Activated CD4-positive, alpha-beta memory T cell treated with anti-CD3 and anti-CD28 coated beads, Interleukin-2, amount 10 ng/mL, durations not matched to agents 7 days and 5 days (primary cell): ENCODE measurements around the gene ACAD8. TPM values are rescaled to one million over a fixed set of nuclear protein-coding genes. Genes with fewer than 3 reads are reported as not detected.

Source experiments
- CTCF ChIA-PET: fragments of 350-600 bp; sonication (Branson Sonifier 250); formaldehyde crosslinking; loops from one replicate; lab custom pipeline; 2021; ENCODE audit warnings: antibody characterized with exemption, inconsistent platforms; lab: Charles Lee
- POLR2A ChIA-PET: fragments of 350-600 bp; sonication (Branson Sonifier 250); formaldehyde crosslinking; loops from one replicate; lab custom pipeline; 2021; ENCODE audit warnings: antibody characterized with exemption; lab: Charles Lee
- DNase-seq: peaks from one replicate; pipeline ENCODE4 v3.0.0-alpha.2; 2020
- H3K27ac Mint-ChIP-seq: one replicate; pipeline ENCODE4 v1.8.0; 2021; ENCODE audit warnings: mild to moderate bottlenecking, mixed read lengths
- H3K27me3 Mint-ChIP-seq: one replicate; pipeline ENCODE4 v1.8.0; 2021; ENCODE audit warnings: mixed read lengths
- H3K36me3 Mint-ChIP-seq: one replicate; pipeline ENCODE4 v1.8.0; 2021; ENCODE audit warnings: low read depth, mixed read lengths
- H3K4me1 Mint-ChIP-seq: one replicate; pipeline ENCODE4 v1.8.0; 2021; ENCODE audit warnings: mixed read lengths
- H3K4me3 Mint-ChIP-seq: one replicate; pipeline ENCODE4 v1.8.0; 2021; ENCODE audit warnings: mild to moderate bottlenecking, mixed read lengths
- H3K9me3 Mint-ChIP-seq: one replicate; pipeline ENCODE4 v1.8.0; 2021; ENCODE audit warnings: mixed read lengths
- total RNA-seq, 2 experiments: library from RNA; stranded (reverse); gene quantifications; one replicate each; pipeline ENCODE4 v1.2.3, GENCODE V29; 2021

Gene ACAD8
- 10 to 100 TPM; 21.8 to 23.3 TPM for total RNA-seq

GRCh38 chr11:134253188-134253993 lies at the start of gene ACAD8, which contains the start of gene THYN1:
Gene ACAD8 (plus strand): TSS chr11:134253568. CDS start chr11:134253601, 33 bp downstream.
Gene THYN1 (minus strand): TSS chr11:134253352. CDS start chr11:134252882, 470 bp downstream.
- Mint-ChIP-seq H3K27me3 (no peaks in the 10 kb centered on the region), H3K9me3 (no peaks in the 10 kb centered on the region), H3K4me3 (peak within 1 kb of the TSS; percentile 88), H3K27ac (peak within 1 kb of the TSS; percentile 64), H3K36me3 (peaks cover 23% of the 10 kb centered on the region), H3K4me1 (peaks cover 44% of the 10 kb centered on the region)
- CTCF ChIA-PET: interaction anchor here (0.7 to 3.4 kb wide), 8 partner anchors 8 to 46 kb away, joined by 3 to 23 read pairs (median 10); partner anchors contain the start of genes GLB1L3, NCAPD3 and VPS26B
- POLR2A ChIA-PET: interaction anchor here (0.8 to 10.5 kb wide), 8 partner anchors 9 to 42 kb away, joined by 3 to 116 read pairs (median 13); partner anchors contain the start of genes GLB1L3, NCAPD3 and VPS26B
- DNase-seq: peak; percentile 97

- no peaks in the 10 kb centered on the region for H3K4me1 Mint-ChIP-seq
- H3K4me3 Mint-ChIP-seq: no peak overlapping the region
- H3K9me3 Mint-ChIP-seq: no peaks in the 10 kb centered on the region
- CTCF ChIA-PET: no interaction called here
- H3K27me3 Mint-ChIP-seq: no peaks in the 10 kb centered on the region
- DNase-seq: no peak
- no peak overlapping the region for H3K27ac Mint-ChIP-seq
- H3K36me3 Mint-ChIP-seq: peaks cover 85% of the 10 kb centered on the region
- POLR2A ChIA-PET: interaction anchor here (1.8 to 5.0 kb wide), 2 partner anchors 10 to 19 kb away, joined by 4 to 32 read pairs; partner anchors contain the start of genes NCAPD3 and VPS26B
These were observed 47.6 kb upstream of the ACAD8 start for GRCh38 chr11:134205729-134206128.

DNA sequence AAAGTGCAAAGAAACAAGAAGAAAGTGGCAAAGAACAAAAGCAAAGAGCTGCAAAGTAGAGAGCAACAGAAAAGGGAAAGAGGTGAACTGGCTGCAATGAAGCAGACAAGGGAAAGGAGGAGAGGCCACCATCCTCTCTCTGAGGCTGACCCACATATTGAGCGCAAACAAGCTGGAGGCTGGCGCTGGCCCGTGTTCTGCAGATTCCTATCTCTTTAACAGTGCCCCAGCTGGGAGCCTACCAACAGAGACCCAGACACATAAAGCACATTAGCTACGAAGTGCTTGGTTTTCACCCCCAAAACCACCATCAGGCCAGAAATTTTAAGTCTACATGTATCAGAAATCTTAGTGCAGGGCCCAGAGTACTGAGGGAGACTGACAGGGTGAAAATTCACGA lies 47.2 kb upstream of the ACAD8 start:
- CTCF ChIA-PET: no interaction called here

DNA sequence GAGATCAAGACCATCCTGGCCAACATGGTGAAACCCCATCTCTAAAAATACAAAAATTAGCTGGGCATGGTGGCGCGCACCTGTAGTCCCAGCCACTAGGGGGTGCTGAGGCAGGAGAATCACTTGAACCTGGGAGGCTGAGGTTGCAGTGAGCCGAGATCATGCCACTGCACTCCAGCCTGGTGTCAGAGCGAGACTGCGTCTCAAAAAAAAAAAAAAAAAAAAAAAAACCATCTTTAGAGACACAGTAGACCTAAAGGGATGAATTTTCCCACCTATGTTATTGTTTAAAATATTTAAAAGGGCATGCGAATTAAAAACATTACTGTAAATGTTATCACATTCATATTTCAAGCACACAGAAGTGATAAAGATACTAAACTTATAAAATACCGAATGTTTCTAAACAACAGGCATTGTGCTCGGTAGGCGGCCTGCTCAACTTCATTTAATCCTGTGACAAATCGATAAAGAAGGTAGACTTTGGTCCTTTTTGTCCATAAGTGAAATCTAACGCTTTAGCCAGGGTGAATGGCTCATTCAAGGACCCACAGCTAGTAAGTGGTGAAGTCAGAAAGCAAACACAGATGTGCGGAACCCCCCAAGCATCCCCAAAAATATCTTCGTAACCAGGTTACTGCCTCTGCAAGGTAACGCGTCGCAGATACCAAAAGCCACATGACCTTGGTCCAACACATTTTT lies 45.7 kb upstream of the ACAD8 start:
- Mint-ChIP-seq H3K4me3 (no peak overlapping the region), H3K4me1 (peaks cover 6% of the 10 kb centered on the region), H3K36me3 (peaks cover 82% of the 10 kb centered on the region), H3K27me3 (no peaks in the 10 kb centered on the region), H3K9me3 (no peaks in the 10 kb centered on the region), H3K27ac (no peak overlapping the region)
- ChIA-PET POLR2A (interaction anchor here (0.9 to 5.0 kb wide), 3 partner anchors 17 to 68 kb away, joined by 4 to 32 read pairs (median 5); partner anchors contain the start of genes GLB1L3, NCAPD3 and VPS26B), CTCF (interaction anchor here (0.6 to 2.7 kb wide), 27 partner anchors 9 to 173 kb away, joined by 3 to 35 read pairs (median 5); partner anchors contain the start of genes ACAD8, GLB1L3, NCAPD3 and THYN1)
- peak; percentile 74 for DNase-seq

More for the DNA sequence above, 47.2 kb upstream of the ACAD8 start:
- Mint-ChIP-seq H3K27ac (no peak overlapping the region), H3K4me3 (no peak overlapping the region), H3K4me1 (no peaks in the 10 kb centered on the region), H3K27me3 (no peaks in the 10 kb centered on the region), H3K9me3 (no peaks in the 10 kb centered on the region), H3K36me3 (peaks cover 84% of the 10 kb centered on the region)
- POLR2A ChIA-PET: interaction anchor here (0.7 to 5.0 kb wide), 3 partner anchors 10 to 70 kb away, joined by 3 to 32 read pairs (median 4); partner anchors contain the start of genes GLB1L3, NCAPD3 and VPS26B
- no peak for DNase-seq

DNA sequence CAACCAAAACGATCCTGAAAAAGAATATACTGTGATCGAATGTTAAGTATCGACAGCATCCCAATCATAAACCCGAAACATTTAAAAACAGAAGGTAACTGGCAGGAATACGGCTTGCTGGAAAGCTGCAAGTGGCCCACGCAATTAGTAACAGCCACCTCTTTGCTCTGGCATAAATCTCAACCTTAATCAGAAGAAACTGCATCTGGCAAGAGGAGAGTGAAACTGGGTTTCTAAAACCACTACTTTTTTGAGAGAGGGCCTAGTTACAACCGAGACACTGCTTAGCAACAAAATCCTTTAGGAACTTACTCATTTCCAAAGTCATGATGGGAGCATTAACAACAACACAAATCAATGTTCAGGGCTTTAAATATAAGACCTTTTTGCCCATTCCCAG lies 37.5 kb upstream of the ACAD8 start:
- H3K27ac Mint-ChIP-seq: no peak overlapping the region

GRCh38 chr11:134216816-134217215 lies 36.6 kb upstream of the ACAD8 start:
- Mint-ChIP-seq H3K27me3 (no peaks in the 10 kb centered on the region), H3K9me3 (no peaks in the 10 kb centered on the region), H3K4me1 (peaks cover 67% of the 10 kb centered on the region), H3K36me3 (peaks cover 61% of the 10 kb centered on the region), H3K27ac (no peak overlapping the region), H3K4me3 (no peak overlapping the region)
- CTCF ChIA-PET: no interaction called here
- POLR2A ChIA-PET: no interaction called here
- DNase-seq: no peak

More for the DNA sequence above, 37.5 kb upstream of the ACAD8 start:
- H3K4me1 Mint-ChIP-seq: peaks cover 62% of the 10 kb centered on the region
- CTCF ChIA-PET: no interaction called here
- H3K9me3 Mint-ChIP-seq: no peaks in the 10 kb centered on the region
- DNase-seq: no peak
- H3K36me3 Mint-ChIP-seq: peaks cover 64% of the 10 kb centered on the region
- POLR2A ChIA-PET: interaction anchor here (0.6 to 1.2 kb wide), 2 partner anchors 9 to 40 kb away, joined by 3 to 4 read pairs; partner anchors contain the start of gene VPS26B
- no peaks in the 10 kb centered on the region for H3K27me3 Mint-ChIP-seq
- H3K4me3 Mint-ChIP-seq: no peak overlapping the region

DNA sequence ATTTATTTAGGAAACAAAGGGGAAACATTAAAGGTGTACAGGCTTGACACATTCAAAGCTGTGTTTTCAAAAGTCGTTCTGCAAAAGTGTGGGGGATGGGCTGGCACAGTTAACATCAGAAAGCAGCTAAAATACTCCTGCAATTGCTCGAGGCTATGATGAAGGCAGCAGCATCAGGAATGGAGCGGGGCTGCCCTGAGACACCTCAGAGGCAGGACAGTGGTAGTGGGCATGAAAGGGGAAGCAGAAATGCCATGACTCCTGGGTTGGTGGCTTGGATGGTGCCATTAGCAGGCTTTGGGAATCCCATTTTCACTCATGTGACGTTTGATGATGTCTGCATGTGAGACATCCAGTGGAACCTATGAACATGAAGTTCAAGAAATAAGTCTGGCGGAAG lies 30.2 kb upstream of the ACAD8 start:
- peak; percentile 30 for DNase-seq
- no peaks in the 10 kb centered on the region for H3K9me3 Mint-ChIP-seq
- H3K27me3 Mint-ChIP-seq: no peaks in the 10 kb centered on the region
- H3K4me1 Mint-ChIP-seq: peaks cover 72% of the 10 kb centered on the region
- ChIA-PET POLR2A (interaction anchor here (0.8 to 6.1 kb wide), 14 partner anchors 11 to 360 kb away, joined by 3 to 116 read pairs (median 14); partner anchors contain the start of genes ACAD8, GLB1L3 and THYN1), CTCF (interaction anchor here (1.3 to 4.2 kb wide), 6 partner anchors 10 to 51 kb away, joined by 3 to 35 read pairs (median 11); partner anchors contain the start of genes ACAD8, GLB1L3 and THYN1)
- H3K4me3 Mint-ChIP-seq: peak overlapping the region; percentile 95
- H3K27ac Mint-ChIP-seq: peak overlapping the region; percentile 85
- H3K36me3 Mint-ChIP-seq: peaks cover 58% of the 10 kb centered on the region

DNA sequence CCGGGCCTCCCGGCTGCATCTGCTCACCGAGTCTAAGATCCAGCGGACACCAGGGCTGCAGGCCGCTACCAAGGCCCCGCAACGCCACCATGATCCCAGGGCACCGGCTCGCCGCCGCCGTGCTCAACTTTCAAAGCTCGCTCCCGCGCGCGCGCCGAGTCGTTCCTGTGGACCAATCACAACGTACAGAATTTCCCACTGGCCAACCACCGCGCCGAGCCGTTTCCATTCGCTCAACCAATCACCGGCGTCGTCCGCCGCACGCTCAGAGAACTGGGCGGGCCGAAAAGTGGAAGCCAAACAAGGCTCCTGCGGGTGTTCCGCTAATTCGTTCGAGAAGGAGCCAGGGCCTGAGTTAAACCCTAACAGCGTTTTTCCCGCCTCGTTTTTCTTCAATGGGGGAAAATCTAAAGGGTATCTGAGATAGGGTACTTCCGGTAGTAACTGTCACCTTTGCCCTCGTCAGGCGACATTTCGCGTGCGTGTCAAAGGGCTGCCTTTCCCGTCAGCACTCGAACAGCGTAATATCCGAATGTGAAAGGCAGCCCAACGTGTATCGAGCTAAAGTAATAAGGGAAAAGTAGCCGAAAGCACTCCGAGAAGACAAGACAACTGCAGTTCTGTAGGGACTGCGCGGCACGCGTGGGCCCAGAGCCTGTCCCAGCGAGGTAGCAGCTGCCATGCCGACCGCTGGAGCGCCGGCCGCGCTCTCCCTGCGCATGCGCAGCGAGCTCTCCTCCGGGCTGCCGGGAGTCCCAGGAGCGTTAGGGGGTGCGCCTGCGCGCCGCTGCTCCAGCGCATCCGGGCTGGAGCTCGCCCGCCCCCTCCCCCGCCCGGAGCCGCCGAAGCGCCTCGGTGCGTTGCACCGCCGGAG lies 29.3 kb upstream of the ACAD8 start, which contains the start of the genes NCAPD3 and VPS26B:
NCAPD3 (minus strand) TSS at position 132 of the 874 bp plus-strand sequence; CDS start at position 91, 41 bp downstream.
VPS26B (plus strand) TSS at position 836 of the 874 bp plus-strand sequence. CDS start 452 bp downstream, outside the sequence.
- Mint-ChIP-seq H3K9me3 (no peaks in the 10 kb centered on the region), H3K4me3 (peak within 1 kb of the TSS; percentile 95), H3K27ac (peak within 1 kb of the TSS; percentile 97), H3K36me3 (peaks cover 49% of the 10 kb centered on the region), H3K27me3 (no peaks in the 10 kb centered on the region), H3K4me1 (peaks cover 71% of the 10 kb centered on the region)
- DNase-seq: peak; percentile 97
- ChIA-PET CTCF (interaction anchor here (0.7 to 4.2 kb wide), 12 partner anchors 9 to 50 kb away, joined by 3 to 35 read pairs (median 5); partner anchors contain the start of genes ACAD8, GLB1L3 and THYN1), POLR2A (interaction anchor here (0.7 to 6.1 kb wide), 24 partner anchors 8 to 359 kb away, joined by 3 to 116 read pairs (median 6); partner anchors contain the start of genes ACAD8, GLB1L2, GLB1L3 and THYN1)

- peak overlapping the region; percentile 95 for H3K4me3 Mint-ChIP-seq
- ChIA-PET CTCF (interaction anchor here (0.7 to 4.2 kb wide), 11 partner anchors 8 to 54 kb away, joined by 3 to 35 read pairs (median 5); partner anchors contain the start of genes ACAD8, GLB1L3 and THYN1), POLR2A (interaction anchor here (0.7 to 6.1 kb wide), 24 partner anchors 9 to 358 kb away, joined by 3 to 116 read pairs (median 6); partner anchors contain the start of genes ACAD8, GLB1L2, GLB1L3 and THYN1)
- H3K4me1 Mint-ChIP-seq: peaks cover 78% of the 10 kb centered on the region
- H3K9me3 Mint-ChIP-seq: no peaks in the 10 kb centered on the region
- peak; percentile 74 for DNase-seq
- no peaks in the 10 kb centered on the region for H3K27me3 Mint-ChIP-seq
- peak overlapping the region; percentile 88 for H3K27ac Mint-ChIP-seq
- H3K36me3 Mint-ChIP-seq: peaks cover 54% of the 10 kb centered on the region
These were observed 28.4 kb upstream of the ACAD8 start for GRCh38 chr11:134224710-134225664.

GRCh38 chr11:134226806-134227325 lies 26.5 kb upstream of the ACAD8 start:
- CTCF ChIA-PET: interaction anchor here (1.2 to 4.2 kb wide), 5 partner anchors 18 to 47 kb away, joined by 3 to 35 read pairs (median 6); partner anchors contain the start of gene GLB1L3
- Mint-ChIP-seq H3K36me3 (peaks cover 43% of the 10 kb centered on the region), H3K9me3 (no peaks in the 10 kb centered on the region), H3K4me1 (peaks cover 75% of the 10 kb centered on the region), H3K4me3 (peak overlapping the region; percentile 40), H3K27ac (no peak overlapping the region), H3K27me3 (no peaks in the 10 kb centered on the region)
- DNase-seq: no peak
- POLR2A ChIA-PET: interaction anchor here (0.7 to 6.1 kb wide), 4 partner anchors 15 to 49 kb away, joined by 3 to 116 read pairs (median 54); partner anchors contain the start of genes ACAD8, GLB1L3 and THYN1
